IPS-18a (cell line): ENCODE results near the gene ILK.

ENCODE experiments used
- H3K27ac ChIP-seq: one replicate; pipeline ENCODE4 v1.5.1; 2013; ENCODE audit warnings: low read length
- H3K27me3 ChIP-seq: one replicate; pipeline ENCODE4 v1.6.1; 2013; ENCODE audit warnings: mild to moderate bottlenecking, low read length; ENCODE audit not compliant: control insufficient read depth, insufficient read depth
- H3K36me3 ChIP-seq: one replicate; pipeline ENCODE4 v1.6.1; 2013; ENCODE audit warnings: low read depth, low read length; ENCODE audit not compliant: control insufficient read depth
- H3K4me1 ChIP-seq: one replicate; pipeline ENCODE4 v1.6.1; 2013; ENCODE audit warnings: low read depth, low read length; ENCODE audit not compliant: control insufficient read depth
- H3K4me3 ChIP-seq: one replicate; pipeline ENCODE4 v1.5.1; 2013; ENCODE audit warnings: low read length
- H3K9ac ChIP-seq: one replicate; pipeline ENCODE4 v1.6.1; 2013; ENCODE audit warnings: mild to moderate bottlenecking, low read length, moderate library complexity
- H3K9me3 ChIP-seq: one replicate; pipeline ENCODE4 v1.6.1; 2013; ENCODE audit warnings: low read depth, low read length; ENCODE audit not compliant: control insufficient read depth

The ILK gene

DNA sequence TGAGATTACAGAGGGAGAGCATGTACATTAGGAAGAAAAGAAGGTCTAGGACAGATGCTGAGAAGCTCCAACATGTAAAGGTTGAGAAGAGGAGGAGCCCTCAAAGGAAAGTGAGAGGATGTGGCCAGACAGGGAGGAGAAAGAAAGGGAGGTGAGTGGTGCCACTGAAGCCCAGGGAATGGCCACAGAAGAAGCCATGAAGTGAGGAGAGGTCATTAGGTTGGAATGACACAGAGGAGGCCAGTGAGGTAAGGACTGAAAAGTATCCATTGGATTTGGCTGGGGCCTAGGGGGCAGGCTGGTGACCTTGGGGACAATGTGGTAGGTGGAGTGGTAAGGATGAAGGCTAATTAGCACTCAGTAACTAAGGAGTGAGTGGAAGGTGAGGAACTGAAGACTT is 55.1 kb downstream of the ILK start:
- no peak overlapping the region for H3K4me3 ChIP-seq
- H3K4me1 ChIP-seq, result peaks cover 9% of the 10 kb centered on the region
- H3K27ac ChIP-seq, result no peak overlapping the region
- H3K27me3 ChIP-seq, result peaks cover 25% of the 10 kb centered on the region
- H3K36me3 ChIP-seq, result no peaks in the 10 kb centered on the region
- H3K9ac ChIP-seq, result no peak overlapping the region
- no peaks in the 10 kb centered on the region for H3K9me3 ChIP-seq
